Right cardiac atrium (tissue), 5 donors: ENCODE data around the gene REX1BD. TPM values are rescaled to one million over a fixed set of nuclear protein-coding genes. Genes with fewer than 3 reads are reported as not detected.
"Not testable (repeated sequence)": the region's sequence is repeated elsewhere in the genome, so short reads cannot be mapped to it uniquely, and the experiment has no call there.

Source experiments
- ATAC-seq, 2 donors: fragments of 200-7000 bp; cut with Tn5 transposase; one replicate each; pipeline versions ENCODE4 v1.8.0 to v1.9.1; 2020; ENCODE audit warnings: moderate library complexity in 2 of 2, mild to moderate bottlenecking in 1 of 2
- DNase-seq, 3 donors: peaks; one replicate each; pipeline ENCODE4 v3.0.0-alpha.2; 2020
- H3K27ac ChIP-seq: one replicate; pipeline ENCODE4 v1.5.1; 2013; ENCODE audit warnings: mild to moderate bottlenecking, low read length, control low read depth, moderate library complexity
- H3K27me3 ChIP-seq: one replicate; pipeline ENCODE4 v1.6.1; 2013; ENCODE audit not compliant: control insufficient read depth, insufficient read depth
- H3K4me1 ChIP-seq: one replicate; pipeline ENCODE4 v1.6.1; 2013; ENCODE audit warnings: low read length; ENCODE audit not compliant: control insufficient read depth, insufficient read depth
- H3K4me3 ChIP-seq: one replicate; pipeline ENCODE4 v1.5.1; 2013; ENCODE audit warnings: low read length, control low read depth
- H3K9me3 ChIP-seq: one replicate; pipeline ENCODE4 v1.6.1; 2013; ENCODE audit warnings: low read length; ENCODE audit not compliant: control insufficient read depth
- WGBS: extraction: QIAGEN DNeasy Blood & Tissue Kit; methylation state at CpG from one replicate; pipeline ENCODE4 v1.1.7; 2013; 5-methylcytosine and 5-hydroxymethylcytosine counted together
- intact Hi-C, 4 donors: fragments of 100-400 bp; cut with DNase I; formaldehyde crosslinking; loops; one replicate each; pipeline versions ENCODE4 v1.11.0 to v1.14.0; 2022 to 2023
- polyA plus RNA-seq: library from polyadenylated mRNA; stranded (reverse); fragments of 200-250 nt; gene quantifications from one replicate; pipeline ENCODE4 v1.2.3, GENCODE V29; 2013
- total RNA-seq, 4 donors: library from RNA; stranded (reverse); fragmentation: NEBNext Ultra II Directional; extraction: Animal tissue kit (Norgen Biotek cat#: 25700); gene quantifications; one replicate each; pipeline ENCODE4 v1.2.1, GENCODE V29; 2021
- donor health status: healthy with polysubstance abuse.
- donor health status: DM: no; HTN: yes; CAD: no.
- donor health status: DM: no; HTN: no; CAD: no.
- donor health status: DM: no; HTN: yes; CAD: no; lungs with severe emphysema.
- donor health status: DM: yes; HTN: yes; CAD: no.

The REX1BD gene
- total and polyA plus RNA-seq, 5 donors = 71.0 to 99.9 (median 81.2) TPM

GRCh38 chr19:18577365-18577914, 11.2 kb upstream of the REX1BD start:
- Histone ChIP-seq H3K27me3 (no peaks in the 10 kb centered on the region), H3K9me3 (no peaks in the 10 kb centered on the region), H3K27ac (no peak overlapping the region), H3K4me3 (no peak overlapping the region), H3K4me1 (peaks cover 8% of the 10 kb centered on the region)
- DNase-seq (peak in 1 of 3 donors; percentile 18), ATAC-seq (no peak)
- 85% methylated on average over 21 of the region's 21 CpGs for WGBS
- intact Hi-C loops = loop anchor here in 1 of 4 donors (10.0 kb wide), 1 partner anchor 123 kb away; no protein-coding TSS in a partner anchor

- 66% methylated on average over 7 of the region's 7 CpGs for WGBS
- ATAC-seq (no peak), DNase-seq (peak in 1 of 3 donors; percentile 13)
- intact Hi-C loops = loop anchor here in 1 of 4 donors (10.0 kb wide), 1 partner anchor 116 kb away; no protein-coding TSS in a partner anchor
- Histone ChIP-seq H3K9me3 (no peaks in the 10 kb centered on the region), H3K27me3 (no peaks in the 10 kb centered on the region), H3K4me1 (no peaks in the 10 kb centered on the region), H3K27ac (no peak overlapping the region), H3K4me3 (no peak overlapping the region)
Observed at GRCh38 chr19:18580311-18580710, 8.3 kb upstream of the REX1BD start.

DNA sequence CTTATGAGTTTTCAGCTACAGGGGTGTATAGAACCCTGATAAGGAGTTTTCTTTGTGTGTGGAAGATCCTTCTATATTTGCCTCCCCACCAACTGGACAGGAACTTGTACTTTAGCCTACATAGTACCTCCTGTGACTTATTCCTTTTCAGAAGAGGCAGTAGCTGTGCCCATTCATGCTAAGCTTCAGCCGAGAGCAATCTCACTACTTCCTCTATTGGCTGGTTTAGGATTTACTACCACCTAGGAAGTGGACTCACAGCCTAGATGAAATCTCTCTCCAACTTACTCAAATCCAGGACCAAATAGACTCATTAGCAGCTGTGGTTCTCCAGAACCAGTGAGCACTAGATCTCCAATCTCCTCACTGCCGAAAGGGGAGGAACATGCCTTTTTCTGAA, 2.3 kb upstream of the REX1BD start:
- intact Hi-C loops = loop anchor here in 2 of 4 donors (5.0 to 10.0 kb wide), 2 partner anchors 122 to 261 kb away; no protein-coding TSS in a partner anchor
- no peak for ATAC-seq
- no peak for DNase-seq
- H3K27me3 ChIP-seq = no peaks in the 10 kb centered on the region
- H3K4me1 ChIP-seq = peaks cover 5% of the 10 kb centered on the region
- H3K9me3 ChIP-seq = no peaks in the 10 kb centered on the region
- 62% methylated on average over 2 of the region's 2 CpGs for whole genome bisulfite sequencing
- no peak overlapping the region for H3K4me3 ChIP-seq
- H3K27ac ChIP-seq = no peak overlapping the region

GRCh38 chr19:18587561-18587960, 1.0 kb upstream of the REX1BD start:
- Histone ChIP-seq H3K27me3 (no peaks in the 10 kb centered on the region), H3K27ac (no peak overlapping the region), H3K9me3 (no peaks in the 10 kb centered on the region), H3K4me1 (peaks cover 5% of the 10 kb centered on the region), H3K4me3 (no peak overlapping the region)
- DNase-seq (peak in 1 of 3 donors; percentile 19), ATAC-seq (no peak)
- intact Hi-C loops = loop anchor here in 2 of 4 donors (5.0 to 10.0 kb wide), 2 partner anchors 123 to 260 kb away; no protein-coding TSS in a partner anchor
- WGBS = 92% methylated on average over 12 of the region's 12 CpGs

GRCh38 chr19:18587962-18588610, 512 bp upstream of the REX1BD start:
- WGBS = 24% methylated on average over 16 of the region's 16 CpGs
- no peak for ATAC-seq
- H3K9me3 ChIP-seq = no peaks in the 10 kb centered on the region
- H3K27ac ChIP-seq = peak overlapping the region; percentile 76
- H3K27me3 ChIP-seq = no peaks in the 10 kb centered on the region
- peak overlapping the region; percentile 51 for H3K4me3 ChIP-seq
- H3K4me1 ChIP-seq = peaks cover 5% of the 10 kb centered on the region
- DNase-seq = peak in 1 of 3 donors; percentile 14
- intact Hi-C loops = loop anchor here in 2 of 4 donors (5.0 to 10.0 kb wide), 2 partner anchors 123 to 259 kb away; no protein-coding TSS in a partner anchor

DNA sequence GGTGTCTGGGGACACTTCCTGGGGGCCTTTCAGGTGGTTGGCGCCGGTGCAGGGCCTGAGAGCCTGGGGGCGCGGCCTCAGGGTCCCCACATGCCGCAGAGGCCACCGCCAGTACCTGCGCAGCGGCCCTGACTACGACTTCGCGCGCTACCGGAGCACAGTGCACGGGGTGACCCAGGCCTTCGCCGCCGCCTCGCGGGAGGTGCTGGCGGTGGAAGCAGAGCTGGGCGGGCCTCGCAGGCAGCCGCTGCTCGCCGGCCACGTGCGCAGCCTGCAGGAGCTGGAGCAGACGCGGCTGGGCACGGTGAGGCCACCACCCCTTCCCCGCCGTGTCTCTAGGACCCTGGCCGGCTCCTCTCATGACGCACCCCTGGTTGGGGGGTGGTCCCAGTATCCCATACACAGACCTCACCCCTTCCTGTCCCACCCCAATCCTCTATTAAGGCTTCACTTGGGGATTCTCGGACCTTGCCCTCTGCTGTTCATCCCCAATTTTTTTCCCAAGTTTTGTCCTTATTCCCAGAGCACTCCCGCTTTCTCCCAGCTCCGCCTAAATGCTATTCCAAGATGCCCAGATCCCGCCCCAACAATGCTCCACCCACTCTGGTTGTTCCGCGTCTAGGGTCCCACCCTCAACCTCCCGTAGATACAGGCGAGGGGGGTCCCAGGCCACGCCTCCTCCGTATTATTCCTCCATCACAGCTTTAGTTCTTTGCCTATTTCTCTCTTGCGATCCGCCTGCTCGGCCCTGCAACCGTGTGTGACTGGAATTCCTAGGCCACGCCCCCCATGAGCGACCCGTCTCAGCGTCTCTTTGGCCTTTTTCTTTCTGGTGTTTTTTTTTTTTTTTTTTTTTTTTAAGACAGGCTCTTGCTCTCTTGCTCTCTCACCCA, 1.0 kb downstream of the REX1BD start:
- intact Hi-C loops = loop anchor here (5.0 to 10.0 kb wide), 3 partner anchors 85 to 258 kb away; no protein-coding TSS in a partner anchor
- peak; percentile 75 to 88 (median 87) for DNase-seq
- H3K4me3 ChIP-seq = peak overlapping the region; percentile 51
- H3K27ac ChIP-seq = peak overlapping the region; percentile 76
- WGBS = 10% methylated on average over 52 of the region's 52 CpGs
- H3K9me3 ChIP-seq = no peaks in the 10 kb centered on the region
- peaks cover 5% of the 10 kb centered on the region for H3K4me1 ChIP-seq
- ATAC-seq = peak; percentile 68 to 70
- no peaks in the 10 kb centered on the region for H3K27me3 ChIP-seq

GRCh38 chr19:18590273-18591272, 2.0 kb downstream of the REX1BD start:
- H3K27ac ChIP-seq = no peak overlapping the region
- ATAC-seq (no peak), DNase-seq (peak in 2 of 3 donors; percentile 76 to 78)
- H3K27me3 ChIP-seq = no peaks in the 10 kb centered on the region
- H3K9me3 ChIP-seq = no peaks in the 10 kb centered on the region
- no peak overlapping the region for H3K4me3 ChIP-seq
- intact Hi-C loops = loop anchor here (5.0 to 10.0 kb wide), 2 partner anchors 84 to 257 kb away; no protein-coding TSS in a partner anchor
- peaks cover 5% of the 10 kb centered on the region for H3K4me1 ChIP-seq
- WGBS = 75% methylated on average over 40 of the region's 40 CpGs

DNA sequence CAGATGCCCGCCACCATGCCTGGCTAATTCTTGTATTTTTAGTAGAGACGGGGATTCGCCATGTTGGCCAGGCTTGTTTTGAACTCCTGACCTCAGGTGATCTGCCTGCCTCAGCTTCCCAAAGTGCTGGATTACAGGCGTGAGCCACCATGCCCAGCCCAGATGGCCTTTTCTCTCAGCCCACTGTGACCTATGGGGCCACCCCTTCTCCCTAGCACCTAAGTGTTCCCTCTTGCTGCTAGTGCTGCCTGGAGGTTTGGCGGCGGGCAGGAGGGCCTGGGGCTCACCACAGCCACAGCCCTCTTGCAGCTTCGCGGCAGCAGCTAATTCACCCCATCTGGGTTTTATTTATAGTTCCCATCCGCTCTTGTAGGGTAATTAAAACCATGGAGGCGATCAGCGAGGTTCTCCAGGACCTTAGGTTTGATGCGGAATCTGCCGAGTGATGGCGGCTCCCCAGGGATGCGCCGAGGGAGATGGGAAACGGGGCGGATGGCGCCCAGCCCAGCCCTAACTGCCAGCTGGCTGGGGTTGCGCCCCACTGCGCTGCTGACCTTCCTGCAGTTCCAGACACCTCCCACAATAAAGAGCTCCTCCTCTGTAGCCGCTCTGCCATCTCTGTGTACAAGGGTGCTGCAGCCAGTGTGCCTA, 3.3 kb downstream of the REX1BD start:
- Histone ChIP-seq H3K27ac (no peak overlapping the region), H3K27me3 (no peaks in the 10 kb centered on the region), H3K4me1 (peaks cover 5% of the 10 kb centered on the region), H3K4me3 (no peak overlapping the region), H3K9me3 (no peaks in the 10 kb centered on the region)
- intact Hi-C loops = loop anchor here (5.0 to 10.0 kb wide), 2 partner anchors 83 to 255 kb away; no protein-coding TSS in a partner anchor
- 92% methylated on average over 22 of the region's 22 CpGs for WGBS
- DNase-seq (peak in 1 of 3 donors; percentile 41), ATAC-seq (no peak)

DNA sequence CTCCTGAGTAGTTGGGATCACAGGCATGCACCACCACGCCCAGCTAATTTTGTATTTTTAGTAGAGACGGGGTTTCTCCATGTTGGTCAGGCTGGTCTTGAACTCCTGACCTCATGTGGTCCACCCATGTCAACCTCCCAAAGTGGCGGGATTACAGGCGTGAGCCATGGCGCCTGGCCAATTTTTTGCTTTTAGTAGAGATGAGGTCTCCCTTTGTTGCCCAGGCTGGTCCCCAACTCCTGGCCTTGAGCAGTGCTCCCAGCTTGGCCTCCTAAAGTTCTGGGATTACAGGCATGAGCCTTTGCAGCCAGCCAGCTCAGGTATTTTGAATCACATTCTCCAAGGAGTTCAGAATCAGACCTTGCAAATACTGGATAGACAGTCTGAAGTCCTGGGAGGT, 4.1 kb downstream of the REX1BD start:
- DNase-seq = peak in 1 of 3 donors; percentile 33
- ATAC-seq, H3K4me1 ChIP-seq, H3K27me3 ChIP-seq, H3K4me3 ChIP-seq, H3K27ac ChIP-seq, H3K9me3 ChIP-seq: not testable (repeated sequence)
- WGBS = 80% methylated on average over 5 of the region's 5 CpGs
- intact Hi-C loops = loop anchor here (5.0 to 10.0 kb wide), 2 partner anchors 82 to 255 kb away; no protein-coding TSS in a partner anchor
